ENCODE data around the gene ATF4.

The ATF4 gene, protein sequence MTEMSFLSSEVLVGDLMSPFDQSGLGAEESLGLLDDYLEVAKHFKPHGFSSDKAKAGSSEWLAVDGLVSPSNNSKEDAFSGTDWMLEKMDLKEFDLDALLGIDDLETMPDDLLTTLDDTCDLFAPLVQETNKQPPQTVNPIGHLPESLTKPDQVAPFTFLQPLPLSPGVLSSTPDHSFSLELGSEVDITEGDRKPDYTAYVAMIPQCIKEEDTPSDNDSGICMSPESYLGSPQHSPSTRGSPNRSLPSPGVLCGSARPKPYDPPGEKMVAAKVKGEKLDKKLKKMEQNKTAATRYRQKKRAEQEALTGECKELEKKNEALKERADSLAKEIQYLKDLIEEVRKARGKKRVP

DNA sequence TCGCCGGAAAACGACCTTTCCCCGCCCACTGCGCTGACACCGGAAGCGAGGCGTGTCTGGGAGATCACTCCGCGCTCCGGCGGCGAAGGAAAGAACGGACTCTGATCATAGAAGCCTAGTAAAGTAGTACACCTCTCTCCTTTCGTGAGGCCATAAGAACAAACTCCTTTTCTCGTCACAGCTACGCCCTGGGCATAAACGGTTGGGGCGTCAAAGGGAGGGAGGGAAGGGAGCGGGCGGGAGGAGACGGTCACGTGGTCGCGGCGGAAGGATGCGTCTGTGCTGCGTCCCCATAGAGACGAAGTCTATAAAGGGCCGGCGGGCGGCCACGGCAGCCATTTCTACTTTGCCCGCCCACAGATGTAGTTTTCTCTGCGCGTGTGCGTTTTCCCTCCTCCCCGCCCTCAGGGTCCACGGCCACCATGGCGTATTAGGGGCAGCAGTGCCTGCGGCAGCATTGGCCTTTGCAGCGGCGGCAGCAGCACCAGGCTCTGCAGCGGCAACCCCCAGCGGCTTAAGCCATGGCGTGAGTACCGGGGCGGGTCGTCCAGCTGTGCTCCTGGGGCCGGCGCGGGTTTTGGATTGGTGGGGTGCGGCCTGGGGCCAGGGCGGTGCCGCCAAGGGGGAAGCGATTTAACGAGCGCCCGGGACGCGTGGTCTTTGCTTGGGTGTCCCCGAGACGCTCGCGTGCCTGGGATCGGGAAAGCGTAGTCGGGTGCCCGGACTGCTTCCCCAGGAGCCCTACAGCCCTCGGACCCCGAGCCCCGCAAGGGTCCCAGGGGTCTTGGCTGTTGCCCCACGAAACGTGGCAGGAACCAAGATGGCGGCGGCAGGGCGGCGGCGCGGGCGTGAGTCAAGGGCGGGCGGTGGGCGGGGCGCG, at the start of gene ATF4:
TSS of gene ATF4 (plus strand) at position 337 of the 880 bp plus-strand sequence. CDS start 884 bp downstream, outside the sequence.
- peak; percentile 96 for DNase-seq

DNA sequence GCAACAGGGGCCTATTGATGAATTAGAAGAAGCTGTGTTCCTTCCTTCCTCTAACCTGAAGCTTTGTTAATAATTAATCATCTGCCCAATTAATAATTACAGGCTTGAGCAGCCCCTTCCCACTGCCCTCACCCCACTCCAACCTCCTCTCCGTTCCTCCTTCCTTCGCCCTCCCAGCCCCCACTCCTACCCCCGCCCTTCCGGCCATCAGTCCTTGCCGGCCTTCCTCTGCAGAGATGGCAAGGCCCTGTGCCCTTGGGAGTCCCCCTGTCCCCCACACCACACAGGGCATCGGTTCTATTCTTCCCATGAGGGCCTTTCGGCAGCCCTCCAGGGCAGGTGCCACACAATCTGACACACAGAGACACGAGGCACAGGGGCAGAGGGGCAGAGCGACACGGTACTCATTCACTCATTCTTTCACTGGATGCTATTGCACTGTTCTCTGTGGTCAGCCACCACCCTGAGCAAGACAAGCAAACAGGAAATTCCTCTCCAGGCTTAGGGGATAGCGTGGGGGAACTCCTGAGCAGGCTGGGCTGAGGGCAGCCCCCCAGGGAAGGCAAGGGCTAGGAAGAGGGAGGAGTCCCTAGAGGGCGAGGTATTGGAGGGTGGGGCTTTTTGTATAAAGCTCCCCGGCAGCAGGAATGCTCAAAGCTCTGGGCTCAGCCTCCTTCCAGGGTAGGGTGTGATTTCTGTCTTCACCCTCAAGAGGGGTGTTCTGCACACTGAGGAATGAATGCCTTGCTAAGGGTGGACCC, 48.8 kb upstream of the ATF4 start:
- peak; percentile 67 for DNase-seq

DNA sequence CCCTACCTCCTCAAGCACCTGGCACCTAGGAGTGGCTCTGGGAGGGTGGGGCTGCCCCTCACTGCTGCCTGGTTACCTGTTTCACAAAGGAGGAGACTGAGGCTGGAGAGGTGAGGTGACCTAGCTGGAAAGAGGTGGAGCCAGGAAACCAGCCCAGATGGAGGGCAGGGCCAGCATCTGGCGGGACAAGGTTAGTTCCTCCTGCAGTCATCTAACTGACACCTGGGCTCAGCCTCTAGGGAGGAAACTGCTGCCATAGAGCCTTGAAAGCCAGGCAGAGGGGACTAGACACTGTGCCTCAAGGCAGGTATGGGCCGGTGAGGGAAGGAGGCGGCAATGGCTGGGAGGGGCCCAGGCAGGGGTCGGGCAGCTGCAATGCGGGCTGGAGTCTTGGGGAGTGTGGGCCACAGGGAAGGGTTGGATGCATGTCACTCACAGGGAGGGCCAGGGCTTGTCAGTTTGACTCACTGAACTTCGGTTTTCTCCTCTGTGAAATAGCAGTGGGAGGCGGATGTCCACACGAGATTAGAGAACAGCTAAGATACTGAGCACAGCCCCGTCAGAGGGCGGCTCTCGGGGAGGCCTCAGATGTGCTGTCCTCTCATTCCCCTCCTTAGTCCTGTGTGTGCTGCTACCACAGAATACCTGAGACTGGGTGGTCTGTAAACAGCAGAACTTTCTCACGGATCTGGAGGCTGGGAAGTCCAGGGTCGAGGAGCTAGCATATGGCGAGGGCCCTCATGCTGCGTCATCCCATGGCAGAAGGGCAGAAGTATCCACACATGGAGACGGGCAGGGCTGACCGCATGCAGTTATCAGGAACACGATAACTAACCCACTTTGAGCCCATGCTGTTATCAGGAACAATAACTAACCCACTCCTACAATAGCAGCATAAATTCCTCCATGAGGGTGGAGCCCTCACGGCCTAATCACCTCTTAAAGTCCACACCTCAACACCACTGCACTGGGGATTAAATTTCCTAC, 47.5 kb upstream of the ATF4 start:
- no peak for DNase-seq

DNA sequence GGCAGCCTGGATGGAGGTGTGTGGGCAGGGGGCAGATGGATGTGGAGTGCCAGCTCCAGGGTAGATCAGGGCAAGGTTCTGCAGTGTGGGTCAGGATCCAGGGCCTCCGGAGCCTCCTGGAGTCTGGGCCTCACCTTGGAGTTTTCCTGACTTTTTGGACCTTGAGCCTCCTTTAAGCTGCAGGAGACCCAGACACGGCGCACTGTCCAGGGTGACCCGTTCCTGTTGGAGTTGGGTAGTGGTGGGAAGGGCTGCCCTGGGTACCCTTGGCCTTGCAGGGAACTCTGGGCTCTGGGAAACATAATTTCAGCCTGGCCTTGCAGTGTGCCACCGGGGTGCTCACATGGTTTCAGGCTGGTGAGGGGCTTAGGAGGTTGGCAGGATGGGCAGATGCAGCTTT, 46.5 kb upstream of the ATF4 start:
- DNase-seq: no peak

DNA sequence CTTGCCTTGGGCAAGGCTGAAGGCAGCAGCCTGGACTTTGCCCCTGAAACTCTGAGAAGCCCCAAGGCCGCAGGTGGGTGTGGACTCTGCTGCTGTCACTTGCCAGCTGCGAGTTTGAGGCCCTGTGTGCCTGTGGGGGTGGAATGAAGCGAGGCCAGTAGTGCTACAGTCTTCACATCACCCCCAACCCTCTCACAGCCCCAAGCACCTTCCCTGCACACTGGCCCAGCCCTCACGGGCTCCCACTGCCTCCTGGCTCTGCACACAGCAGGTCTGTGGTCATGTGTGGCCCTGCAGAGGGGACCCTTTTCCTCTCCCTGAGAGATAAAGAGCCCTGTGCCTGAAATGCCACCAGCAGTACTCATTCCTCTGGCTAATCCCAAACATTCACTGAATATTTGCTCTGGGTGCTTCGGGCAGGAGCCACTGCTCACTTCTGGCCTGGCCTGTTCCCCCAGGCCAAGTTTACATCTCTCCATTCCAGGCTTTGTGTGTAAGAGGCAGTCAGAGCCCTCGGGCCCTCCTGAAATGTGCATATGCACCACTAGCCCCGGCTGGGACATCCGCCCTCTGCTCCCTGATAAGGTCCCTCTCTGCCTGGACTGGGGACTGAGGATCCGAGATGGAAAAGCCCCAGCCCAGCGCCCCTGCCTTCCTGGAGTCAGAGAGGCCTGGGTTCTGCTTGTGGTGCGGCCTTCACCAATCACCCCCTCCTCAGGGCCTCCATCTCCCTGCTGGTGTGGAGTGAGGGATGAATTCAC, 45.8 kb upstream of the ATF4 start:
- DNase-seq: no peak

DNA sequence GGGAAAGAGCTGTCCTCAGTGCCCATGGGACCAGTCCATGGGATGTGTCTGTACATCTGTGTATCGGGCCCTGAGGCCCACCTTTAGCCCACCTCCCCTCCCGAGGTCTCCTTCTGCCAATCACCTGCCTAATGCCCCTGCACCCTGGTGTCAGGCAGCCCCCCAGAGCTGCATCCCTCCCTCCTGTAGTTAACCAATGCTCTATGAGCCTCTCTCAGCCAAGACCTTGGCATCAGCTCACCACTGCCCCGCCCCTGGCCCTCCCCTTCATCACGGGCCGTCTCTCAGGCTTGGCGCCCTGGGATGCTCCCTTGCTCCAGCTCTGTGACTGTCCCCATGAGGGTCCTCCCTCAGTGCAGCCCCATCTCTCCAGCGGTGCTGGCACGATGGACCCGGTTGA, 45.0 kb upstream of the ATF4 start:
- no peak for DNase-seq

DNA sequence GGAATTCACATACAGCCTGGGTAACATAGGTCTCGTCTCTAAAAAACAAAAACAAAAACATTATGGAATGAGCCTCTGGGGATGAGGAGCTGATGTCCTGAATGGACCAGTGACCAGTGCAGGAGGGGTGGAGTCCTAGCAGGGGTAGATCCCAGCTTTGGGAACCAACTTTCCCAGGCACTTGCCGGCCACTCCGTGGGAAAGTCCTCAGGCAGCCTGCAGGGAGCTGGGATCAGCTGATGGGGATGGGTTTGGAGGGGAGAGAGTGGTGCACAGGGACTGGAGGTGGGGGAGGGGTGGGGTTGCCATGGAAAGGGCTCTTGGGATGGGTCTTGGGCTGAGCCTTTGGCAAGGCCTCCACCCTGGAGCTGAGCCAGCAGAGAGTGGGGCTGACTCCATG, 44.5 kb upstream of the ATF4 start:
- no peak for DNase-seq

DNA sequence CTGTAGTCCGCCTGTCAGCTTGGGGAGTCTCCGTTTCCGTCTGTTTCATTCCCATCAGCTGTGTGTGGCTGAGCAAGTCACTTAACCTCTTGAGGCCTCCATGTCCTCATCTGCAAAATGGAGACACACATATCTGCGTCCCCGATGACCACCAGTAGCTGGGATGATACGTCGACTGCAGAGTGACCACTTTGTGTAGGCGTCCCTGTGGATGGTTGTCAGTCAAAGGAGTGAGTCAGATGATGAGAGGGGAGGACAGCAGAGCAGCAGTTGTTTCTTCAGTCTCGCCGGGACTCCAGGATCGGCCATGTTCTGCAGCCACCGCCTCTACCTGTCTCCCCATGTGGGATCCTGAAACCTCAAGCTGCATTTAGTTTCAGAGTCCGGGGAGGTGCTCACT, 43.7 kb upstream of the ATF4 start:
- no peak for DNase-seq

DNA sequence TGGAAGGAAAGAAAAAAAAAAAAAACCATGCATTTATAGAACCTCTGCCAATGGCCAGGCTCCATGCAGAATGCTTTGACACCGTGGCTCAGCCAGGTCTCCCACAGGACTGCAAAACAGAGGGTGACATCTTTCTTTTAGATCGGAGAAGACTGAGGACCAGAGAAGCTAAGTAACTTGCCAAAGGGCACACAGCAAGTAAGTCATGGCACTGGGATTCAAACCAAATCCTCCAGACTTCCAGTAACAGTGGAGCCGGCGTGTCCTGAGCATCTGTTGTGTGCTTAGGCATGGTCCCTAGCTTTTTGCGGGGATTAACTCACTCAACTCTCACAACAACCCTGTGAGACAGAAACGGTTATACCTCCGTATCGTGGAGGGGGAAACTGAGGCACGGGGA, 42.8 kb upstream of the ATF4 start:
- DNase-seq: no peak

DNA sequence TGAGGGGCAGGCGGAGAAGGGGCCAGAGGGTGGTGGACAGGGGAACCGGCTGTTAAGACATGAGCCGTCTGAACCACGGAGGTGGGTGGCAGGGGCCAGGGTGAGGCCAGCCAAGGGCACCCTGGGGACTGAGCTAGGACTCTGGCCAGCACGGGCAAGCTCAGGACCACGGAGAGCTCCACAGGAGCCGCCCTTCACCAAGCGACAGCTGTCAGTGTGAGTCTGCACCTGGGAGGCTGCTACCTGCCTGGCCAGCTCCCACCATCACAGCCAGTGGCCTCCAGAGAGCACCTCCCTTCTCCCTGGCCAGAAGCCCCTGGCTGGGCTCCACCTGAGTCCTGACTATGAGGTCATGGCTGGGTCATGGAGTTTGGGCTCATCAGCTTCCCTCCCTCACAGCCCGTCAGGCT, 41.9 kb upstream of the ATF4 start:
- no peak for DNase-seq

DNA sequence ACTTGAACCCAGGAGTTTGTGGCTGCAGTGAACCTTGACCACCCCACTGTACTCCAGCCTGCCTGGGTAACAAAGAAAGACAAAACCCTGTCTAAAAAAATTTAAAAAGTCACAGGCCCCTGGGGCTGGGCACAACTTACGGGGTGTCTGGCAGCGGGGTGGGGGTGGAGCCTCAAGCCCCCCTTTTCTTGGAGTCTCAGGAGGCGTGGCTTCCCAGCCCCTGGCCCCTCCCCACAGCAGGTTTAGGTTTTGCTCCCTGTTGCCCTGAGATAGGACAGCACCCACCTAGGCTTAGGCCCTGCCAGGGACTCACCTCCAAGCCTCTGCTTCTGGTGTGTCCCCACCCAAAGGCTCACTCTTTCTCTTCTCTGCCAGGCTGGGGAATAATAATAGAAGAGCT, 41.1 kb upstream of the ATF4 start:
- no peak for DNase-seq

DNA sequence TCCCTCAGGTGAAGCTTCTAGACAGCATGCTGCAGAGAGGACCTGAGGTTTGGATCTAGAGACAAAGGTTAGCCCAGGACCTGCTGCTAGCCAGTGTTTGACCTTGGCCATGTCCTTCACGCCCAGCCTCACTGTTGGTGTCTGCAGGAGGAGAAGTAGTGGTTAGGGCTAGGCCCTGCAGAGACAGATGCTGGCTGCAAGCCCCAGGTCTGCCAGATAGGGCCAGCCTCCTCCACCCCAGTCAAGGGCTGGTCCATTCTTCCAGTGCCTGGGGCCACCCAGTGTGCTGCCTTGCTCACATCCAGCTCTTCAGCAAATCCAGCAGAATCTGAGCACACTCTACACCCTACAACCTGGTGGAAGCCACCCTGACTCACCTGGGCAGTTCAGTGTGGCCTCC, 39.8 kb upstream of the ATF4 start:
- DNase-seq: no peak

DNA sequence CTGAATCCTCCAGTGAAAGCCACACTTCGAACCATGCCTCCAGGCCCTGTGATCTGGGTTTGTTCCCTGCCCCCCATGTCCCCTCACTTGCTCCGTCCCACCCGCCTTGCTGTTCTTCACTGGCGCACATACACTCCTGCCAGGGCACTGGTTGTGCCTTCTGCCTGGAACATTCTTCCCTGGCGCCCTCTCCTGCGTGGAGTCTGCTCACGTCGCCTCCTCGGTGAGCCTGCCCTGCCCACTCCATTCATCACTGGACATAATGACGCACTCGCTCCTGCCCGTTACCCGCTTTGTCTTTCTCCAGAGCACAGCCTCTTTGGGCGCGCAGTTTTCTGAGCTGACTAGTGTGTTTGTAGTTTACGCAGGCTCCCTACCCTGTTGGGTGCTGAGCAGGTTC, 39.3 kb upstream of the ATF4 start:
- DNase-seq: no peak

DNA sequence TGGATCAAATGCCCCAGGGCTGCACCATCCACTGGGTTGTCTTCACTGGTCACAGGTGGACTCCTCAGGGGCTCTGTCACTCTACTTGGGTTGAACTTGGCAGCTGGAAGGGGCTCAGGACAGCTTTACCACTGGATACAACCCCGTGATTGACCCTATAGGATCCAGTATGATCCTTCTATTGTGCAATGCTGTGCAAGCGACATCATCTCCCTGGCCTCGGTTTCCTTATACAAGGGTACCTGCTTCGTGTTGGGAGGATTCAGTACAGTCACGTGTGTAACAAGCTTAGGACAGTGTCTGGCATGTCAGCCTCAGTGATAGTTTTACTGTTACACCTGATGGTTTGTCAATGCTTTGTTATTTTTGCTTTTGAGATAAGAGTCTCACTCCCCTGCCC, 38.8 kb upstream of the ATF4 start:
- DNase-seq: no peak

DNA sequence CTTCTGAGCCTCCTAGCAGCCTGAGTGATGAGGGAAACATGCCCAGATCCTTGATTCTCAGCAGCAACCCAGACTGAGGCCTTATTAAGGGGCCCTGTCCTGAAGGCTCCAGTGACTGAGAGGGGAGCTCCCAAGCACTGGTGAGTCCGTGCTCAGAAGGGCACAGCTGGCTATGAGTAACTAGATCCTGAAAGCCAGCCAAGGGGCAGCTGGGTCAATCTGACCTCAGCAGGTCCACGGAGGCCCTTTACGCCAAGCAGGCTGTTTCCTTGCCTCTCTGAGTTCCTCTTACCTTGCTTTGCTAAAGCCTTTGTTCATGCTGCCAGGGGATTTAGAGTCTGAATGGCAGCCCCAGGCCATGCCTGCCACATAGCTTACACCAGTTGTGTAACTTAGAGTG, 37.6 kb upstream of the ATF4 start:
- no peak for DNase-seq

DNA sequence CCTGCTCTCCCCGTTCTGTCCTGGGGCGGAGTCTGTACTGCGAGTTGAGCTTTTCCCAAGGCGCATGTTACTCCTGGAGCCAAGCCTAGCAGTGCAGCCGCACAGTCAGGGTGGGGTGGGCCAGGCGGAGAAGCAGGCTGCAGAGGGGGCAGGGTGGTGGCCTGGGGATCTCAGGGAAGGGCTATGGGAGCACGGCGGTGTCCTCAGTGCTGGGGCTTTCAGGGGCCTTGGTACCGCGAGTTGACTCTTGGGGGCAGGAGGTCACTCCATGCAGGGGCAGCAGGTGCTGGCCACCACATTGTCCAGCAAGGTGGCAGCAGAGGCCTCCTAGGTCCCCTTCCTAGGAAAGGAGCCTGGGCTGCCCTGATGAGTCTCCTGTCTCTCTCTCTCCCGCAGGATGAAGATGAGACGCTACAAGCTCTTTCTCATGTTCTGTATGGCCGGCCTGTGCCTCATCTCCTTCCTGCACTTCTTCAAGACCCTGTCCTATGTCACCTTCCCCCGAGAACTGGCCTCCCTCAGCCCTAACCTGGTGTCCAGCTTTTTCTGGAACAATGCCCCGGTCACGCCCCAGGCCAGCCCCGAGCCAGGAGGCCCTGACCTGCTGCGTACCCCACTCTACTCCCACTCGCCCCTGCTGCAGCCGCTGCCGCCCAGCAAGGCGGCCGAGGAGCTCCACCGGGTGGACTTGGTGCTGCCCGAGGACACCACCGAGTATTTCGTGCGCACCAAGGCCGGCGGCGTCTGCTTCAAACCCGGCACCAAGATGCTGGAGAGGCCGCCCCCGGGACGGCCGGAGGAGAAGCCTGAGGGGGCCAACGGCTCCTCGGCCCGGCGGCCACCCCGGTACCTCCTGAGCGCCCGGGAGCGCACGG, 33.2 kb upstream of the ATF4 start:
- no peak for DNase-seq

DNA sequence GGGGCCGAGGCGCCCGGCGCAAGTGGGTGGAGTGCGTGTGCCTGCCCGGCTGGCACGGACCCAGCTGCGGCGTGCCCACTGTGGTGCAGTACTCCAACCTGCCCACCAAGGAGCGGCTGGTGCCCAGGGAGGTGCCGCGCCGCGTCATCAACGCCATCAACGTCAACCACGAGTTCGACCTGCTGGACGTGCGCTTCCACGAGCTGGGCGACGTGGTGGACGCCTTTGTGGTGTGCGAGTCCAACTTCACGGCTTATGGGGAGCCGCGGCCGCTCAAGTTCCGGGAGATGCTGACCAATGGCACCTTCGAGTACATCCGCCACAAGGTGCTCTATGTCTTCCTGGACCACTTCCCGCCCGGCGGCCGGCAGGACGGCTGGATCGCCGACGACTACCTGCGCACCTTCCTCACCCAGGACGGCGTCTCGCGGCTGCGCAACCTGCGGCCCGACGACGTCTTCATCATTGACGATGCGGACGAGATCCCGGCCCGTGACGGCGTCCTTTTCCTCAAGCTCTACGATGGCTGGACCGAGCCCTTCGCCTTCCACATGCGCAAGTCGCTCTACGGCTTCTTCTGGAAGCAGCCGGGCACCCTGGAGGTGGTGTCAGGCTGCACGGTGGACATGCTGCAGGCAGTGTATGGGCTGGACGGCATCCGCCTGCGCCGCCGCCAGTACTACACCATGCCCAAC, 32.4 kb upstream of the ATF4 start:
- no peak for DNase-seq

DNA sequence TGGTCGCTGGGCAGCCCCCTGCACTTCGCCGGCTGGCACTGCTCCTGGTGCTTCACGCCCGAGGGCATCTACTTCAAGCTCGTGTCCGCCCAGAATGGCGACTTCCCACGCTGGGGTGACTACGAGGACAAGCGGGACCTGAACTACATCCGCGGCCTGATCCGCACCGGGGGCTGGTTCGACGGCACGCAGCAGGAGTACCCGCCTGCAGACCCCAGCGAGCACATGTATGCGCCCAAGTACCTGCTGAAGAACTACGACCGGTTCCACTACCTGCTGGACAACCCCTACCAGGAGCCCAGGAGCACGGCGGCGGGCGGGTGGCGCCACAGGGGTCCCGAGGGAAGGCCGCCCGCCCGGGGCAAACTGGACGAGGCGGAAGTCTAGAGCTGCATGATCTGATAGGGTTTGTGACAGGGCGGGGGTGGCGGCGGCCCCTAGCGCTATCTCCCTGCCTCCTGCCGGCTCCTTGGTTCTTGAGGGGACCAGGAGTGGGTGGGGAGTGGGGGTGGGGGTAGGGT, 31.7 kb upstream of the ATF4 start:
- DNase-seq: no peak
